CD4-positive, alpha-beta T cell treated with Interleukin-4 for 1 hour (primary cell): Measurements from ENCODE around the gene FCSK.

ENCODE experiments used
- DNase-seq, 2 donors: peaks; one replicate each; pipeline ENCODE4 v3.0.0-alpha.2; 2020 to 2022

FCSK gene

DNA sequence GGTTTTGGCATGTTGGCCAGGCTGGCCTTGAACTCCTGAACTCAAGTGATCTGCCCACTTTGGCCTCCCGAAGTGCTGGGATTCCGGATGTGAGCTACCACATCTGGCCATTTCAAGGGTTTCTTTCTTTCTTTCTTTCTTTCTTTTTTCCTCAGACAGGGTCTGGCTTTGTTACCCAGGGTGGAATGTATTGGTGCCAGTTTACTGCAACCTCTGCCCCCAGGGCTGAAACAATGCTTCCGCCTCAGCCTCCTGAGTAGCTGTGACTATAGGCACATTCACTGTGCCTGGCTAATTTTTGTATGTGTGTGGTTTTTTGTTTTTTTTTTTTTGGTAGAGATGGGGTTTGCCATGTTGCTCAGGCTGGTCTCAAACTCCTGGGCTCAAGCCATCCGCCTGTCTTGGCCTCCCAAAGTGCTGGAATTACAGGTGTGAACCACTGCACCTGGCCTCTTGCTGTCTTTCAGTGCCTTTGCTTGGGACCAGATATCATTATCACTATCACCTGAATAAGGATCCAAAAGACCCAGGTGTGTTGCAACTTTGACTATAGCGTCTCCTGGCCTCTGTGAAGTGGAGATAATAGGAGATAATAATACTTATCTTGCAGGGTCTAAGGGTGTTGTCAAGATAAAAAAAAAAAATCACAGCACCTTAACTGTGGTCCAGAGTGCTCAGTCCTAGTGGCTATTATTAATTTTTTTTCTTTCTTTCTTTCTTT is 3.2 kb downstream of the FCSK start:
- no peak for DNase-seq

DNA sequence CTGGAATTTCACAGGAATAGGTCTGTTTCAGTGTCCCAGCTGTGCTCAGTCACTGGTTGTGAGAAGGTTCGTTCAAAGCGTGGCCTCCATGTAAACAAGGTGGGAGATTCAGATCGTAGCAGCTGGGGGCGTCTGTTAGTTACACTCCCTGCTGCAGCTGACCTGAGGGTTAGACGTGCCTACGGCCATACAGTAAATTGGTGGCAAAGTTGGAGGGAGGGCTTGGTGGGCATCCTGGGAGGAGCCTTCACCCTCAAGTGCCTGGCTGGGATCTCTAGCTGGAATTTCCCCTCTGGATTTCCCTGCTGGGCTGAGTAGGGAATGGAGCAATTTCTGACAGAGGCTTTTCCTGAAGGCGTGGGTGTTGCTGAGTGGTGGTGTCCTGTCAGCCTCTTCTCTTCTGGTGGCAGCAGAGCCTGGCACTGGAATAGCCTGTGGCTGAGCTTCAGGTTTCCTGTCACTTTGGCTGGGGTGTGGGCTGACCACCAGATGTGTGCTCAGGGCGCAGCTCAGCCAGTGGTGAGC is 6.4 kb downstream of the FCSK start:
- no peak for DNase-seq

DNA sequence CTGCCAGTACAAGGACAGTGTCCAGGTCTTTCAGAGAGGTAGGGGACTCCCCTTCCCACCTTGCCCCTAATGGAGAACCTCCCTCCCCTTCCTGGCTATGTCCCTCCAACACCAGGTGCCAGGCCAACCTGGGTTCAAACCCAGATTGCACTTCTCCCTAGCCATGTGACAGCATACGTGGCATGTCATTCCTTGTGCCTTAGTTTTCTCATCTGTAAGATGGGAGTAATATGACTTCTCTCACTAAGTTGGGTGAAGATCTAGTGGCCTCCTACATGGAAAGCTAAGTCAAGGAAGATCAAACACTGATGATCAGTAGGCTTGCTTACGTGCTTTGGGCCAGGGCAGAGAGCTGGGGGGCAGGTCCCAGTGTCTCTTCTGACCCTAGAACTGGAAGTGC is 8.8 kb downstream of the FCSK start:
- no peak for DNase-seq

DNA sequence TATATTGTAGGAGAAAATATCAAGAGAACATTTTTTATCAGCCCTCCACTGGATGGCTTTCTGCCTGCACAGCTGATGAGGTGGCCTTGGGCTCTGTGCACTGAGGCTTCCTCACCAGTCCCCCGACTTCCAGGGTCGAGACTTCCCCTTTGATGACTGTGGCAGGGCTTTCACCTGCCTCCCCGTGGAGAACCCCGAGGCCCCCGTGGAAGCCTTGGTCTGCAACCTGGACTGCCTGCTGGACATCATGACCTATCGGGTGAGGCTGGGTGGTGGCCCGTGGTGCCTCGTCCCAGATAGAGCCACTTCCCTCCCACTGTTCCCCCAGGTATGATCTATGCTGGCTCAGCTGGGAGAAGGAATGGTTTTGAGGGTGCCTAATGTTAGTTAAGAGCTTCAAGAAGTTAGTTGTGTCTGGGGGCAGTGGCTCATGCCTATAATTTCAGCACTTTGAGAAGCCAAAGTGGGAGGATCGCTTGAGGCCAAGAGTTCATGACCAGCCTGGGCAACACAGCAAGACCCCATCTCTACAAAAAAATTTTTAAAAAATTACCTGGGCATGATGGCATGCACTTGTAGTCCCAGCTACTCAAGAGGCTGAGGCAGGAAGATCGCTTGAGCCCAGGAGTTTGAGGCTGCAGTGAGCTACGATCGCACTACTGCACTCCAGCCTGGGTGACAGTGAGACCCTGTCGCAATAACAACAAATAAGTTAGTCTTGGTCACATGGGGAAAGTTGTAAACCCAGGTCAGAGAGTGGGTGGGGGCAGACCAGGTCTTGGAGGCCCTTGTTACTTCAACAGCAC is 11.8 kb downstream of the FCSK start:
- DNase-seq: no peak

DNA sequence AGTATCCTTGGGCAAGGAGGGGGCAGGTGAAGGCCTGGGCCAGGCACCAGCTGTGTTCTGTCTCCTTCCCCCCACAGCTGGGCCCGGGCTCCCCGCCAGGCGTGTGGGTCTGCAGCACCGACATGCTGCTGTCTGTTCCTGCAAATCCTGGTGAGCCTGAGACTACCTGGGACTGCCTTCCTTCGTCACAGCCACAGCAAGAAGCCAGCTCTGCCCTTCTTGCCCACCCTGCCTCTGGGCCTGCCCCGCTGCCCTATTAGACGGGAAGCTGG is 12.3 kb downstream of the FCSK start:
- DNase-seq: no peak

DNA sequence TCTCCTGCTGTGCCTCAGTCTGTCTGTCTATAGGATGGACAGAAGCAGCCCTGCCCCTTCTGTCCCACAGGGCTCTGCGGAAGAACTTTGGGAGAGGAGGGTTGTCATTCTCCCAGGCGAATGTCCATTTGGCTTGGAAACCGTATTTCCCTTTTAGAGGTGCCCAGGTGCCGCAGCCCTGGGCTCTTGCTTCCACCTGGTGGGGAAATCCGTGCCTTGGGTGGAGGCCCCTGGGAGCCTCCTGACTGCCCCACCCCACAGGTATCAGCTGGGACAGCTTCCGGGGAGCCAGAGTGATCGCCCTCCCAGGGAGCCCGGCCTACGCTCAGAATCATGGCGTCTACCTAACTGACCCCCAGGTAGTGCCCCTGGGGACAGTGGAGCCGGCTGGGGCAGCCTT is 12.7 kb downstream of the FCSK start:
- no peak for DNase-seq

DNA sequence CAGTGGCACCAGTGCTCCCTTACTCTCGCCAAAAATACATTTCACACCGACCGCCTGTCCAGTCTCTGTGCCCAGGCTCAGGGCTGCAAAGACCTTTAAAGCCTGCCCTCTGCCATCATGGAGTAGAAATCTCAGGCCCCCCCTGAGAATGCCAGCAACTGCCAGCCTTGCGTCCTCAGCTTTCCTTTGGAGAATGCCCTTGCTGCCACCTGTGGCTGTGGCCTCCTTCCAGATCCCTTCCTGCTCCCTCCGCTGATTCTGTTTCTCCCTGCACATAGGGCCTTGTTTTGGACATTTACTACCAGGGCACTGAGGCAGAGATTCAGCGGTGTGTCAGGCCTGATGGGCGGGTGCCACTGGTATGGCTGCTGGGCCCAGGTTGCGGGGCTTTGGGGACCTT is 13.2 kb downstream of the FCSK start:
- DNase-seq: no peak

DNA sequence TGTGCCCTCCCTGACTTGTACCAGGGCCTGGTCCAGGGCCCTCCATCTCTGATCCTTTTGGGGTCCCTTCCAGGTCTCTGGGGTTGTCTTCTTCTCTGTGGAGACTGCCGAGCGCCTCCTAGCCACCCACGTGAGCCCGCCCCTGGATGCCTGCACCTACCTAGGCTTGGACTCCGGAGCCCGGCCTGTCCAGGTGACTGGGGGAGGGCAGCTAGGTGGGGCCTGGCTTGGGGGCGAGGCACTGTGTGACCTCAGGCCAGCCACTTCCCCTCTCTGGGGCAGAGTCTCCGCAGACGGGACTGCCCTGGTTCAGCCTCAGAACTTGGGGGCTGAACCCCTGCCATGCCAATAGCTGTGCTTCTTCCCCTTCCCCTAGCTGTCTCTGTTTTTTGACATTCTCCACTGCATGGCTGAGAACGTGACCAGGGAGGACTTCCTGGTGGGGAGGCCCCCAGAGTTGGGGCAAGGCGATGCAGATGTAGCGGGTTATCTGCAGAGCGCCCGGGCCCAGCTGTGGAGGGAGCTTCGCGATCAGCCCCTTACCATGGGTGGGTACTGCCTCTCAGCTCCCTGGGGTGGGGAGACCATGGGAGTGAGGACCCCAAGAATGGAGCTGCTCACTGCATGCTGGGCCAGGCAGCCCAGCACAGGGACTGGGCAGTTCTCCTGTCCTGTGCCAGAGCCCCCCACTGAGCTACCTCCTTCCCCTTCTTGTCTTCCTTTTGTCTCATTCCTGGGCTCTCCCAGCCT is 14.6 kb downstream of the FCSK start:
- no peak for DNase-seq

DNA sequence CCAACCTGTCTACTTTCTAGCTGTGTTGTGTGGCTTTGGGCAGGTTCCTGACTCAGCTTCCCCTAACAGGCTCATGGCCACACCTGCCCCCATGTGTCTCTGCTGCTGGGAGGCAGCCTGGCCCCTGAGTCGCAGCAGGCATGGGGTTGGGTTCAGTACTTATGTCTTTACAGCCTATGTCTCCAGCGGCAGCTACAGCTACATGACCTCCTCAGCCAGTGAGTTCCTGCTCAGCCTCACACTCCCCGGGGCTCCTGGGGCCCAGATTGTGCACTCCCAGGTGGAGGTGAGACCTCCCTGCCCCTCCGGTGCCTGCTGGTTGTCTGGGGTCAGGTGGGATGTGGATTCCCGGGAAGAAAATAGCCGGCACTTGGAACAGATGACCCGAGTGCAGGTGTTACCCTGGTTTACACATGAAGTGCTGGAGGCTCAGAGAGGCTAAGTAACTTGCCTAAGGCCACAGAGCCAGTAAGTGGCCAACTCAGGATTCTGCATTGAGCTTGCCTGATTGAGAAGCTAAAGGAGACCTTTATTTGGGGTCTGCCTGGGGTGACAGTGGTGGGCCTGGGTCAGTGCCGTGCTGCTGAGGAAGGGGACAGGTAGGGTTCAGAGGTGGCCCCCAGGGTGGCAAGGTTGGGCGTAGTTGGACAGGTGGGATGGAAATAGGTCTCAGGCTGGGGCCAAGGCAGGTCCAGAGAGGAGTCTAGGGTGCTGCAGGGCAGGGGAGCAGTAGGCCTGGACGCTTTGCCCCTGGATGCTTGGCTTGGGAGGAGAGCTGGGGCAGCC is 15.9 kb downstream of the FCSK start:
- DNase-seq: no peak

DNA sequence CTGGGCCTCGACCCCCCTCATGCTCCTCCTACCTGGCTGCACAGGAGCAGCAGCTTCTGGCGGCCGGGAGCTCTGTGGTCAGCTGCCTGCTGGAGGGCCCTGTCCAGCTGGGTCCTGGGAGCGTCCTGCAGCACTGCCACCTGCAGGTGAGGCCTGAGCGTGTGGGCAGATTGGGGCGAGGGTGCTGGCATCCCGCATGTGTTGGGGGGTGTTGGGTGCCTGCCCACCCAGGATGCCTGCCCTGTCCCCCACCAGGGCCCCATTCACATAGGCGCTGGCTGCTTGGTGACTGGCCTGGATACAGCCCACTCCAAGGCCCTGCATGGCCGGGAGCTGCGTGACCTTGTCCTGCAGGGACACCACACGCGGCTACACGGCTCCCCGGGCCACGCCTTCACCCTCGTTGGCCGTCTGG is 16.5 kb downstream of the FCSK start:
- no peak for DNase-seq

DNA sequence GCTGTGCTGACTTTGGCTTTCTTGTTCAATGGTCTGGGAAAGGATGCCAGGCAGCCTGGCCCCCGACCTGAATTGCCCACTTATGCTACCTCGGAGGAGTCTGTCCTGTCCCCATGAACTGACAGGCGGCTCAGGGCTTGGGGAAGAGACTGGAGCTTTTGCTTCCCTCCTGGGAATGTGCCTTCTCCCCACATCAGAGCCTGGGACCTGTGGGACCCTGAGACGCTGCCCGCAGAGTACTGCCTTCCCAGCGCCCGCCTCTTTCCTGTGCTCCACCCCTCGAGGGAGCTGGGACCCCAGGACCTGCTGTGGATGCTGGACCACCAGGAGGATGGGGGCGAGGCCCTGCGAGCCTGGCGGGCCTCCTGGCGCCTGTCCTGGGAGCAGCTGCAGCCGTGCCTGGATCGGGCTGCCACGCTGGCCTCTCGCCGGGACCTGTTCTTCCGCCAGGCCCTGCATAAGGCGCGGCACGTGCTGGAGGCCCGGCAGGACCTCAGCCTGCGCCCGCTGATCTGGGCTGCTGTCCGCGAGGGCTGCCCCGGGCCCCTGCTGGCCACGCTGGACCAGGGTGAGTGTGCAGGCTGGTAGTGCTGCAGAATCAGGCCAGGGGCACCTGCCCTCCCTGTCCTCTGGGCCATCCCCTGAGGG is 18.5 kb downstream of the FCSK start:
- DNase-seq: no peak

DNA sequence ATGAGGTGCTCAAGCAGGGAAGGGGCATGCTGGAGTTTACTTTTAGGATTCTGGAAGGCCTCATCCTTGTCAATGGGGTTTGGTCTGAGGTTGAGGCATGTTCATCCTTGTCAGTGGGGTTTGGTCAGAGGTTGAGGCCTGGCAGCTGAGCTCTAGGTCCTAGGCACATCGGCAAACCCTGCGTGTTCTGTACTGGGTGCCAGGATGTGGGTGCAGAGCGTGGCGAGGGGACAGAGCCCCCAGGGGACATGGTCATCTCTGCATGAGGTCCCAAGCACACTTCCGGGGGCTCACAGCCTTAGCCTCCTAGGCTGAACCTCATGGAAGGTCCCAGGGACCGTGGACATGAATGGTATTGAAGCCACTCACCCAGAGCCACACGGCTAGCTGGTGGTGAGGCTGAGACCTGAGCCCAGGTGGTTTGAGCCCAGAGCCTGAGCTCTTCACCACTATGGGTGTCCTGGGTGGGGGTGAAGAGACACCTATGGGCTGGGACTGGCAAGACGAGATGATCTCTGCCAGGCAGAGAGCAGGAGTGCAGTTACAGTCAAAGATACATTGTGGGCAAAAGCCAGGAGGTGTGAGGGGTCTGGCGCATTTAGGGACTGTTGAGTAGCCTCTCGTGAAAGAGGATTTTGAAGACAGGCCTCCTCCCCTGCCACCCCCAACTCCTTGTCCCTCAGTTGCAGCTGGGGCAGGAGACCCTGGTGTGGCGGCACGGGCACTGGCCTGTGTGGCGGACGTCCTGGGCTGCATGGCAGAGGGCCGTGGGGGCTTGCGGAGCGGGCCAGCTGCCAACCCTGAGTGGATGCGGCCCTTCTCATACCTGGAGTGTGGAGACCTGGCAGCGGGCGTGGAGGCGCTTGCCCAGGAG is 19.3 kb downstream of the FCSK start:
- no peak for DNase-seq

DNA sequence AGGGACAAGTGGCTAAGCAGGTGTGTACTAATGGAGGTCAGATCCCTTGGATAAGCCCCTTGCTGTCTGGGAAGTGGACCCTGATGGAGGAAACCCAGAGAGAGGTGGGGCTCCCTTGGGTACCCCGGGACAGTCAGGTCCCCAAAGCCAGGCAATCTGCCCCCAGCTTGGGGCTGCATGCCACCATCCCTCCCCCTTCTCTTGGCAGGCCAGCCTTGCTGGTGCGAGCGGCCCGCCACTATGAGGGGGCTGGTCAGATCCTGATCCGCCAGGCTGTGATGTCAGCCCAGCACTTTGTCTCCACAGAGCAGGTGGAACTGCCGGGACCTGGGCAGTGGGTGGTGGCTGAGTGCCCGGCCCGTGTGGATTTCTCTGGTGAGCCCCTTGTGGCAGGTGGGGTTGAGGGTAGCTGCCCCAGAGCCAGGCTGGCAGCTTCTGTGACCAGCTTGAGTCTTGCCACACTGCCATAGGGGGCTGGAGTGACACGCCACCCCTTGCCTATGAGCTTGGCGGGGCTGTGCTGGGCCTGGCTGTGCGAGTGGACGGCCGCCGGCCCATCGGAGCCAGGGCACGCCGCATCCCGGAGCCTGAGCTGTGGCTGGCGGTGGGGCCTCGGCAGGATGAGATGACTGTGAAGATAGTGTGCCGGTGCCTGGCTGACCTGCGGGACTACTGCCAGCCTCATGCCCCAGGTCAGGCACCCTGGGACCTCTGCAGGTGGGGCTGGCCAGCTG is 20.1 kb downstream of the FCSK start:
- DNase-seq: no peak

DNA sequence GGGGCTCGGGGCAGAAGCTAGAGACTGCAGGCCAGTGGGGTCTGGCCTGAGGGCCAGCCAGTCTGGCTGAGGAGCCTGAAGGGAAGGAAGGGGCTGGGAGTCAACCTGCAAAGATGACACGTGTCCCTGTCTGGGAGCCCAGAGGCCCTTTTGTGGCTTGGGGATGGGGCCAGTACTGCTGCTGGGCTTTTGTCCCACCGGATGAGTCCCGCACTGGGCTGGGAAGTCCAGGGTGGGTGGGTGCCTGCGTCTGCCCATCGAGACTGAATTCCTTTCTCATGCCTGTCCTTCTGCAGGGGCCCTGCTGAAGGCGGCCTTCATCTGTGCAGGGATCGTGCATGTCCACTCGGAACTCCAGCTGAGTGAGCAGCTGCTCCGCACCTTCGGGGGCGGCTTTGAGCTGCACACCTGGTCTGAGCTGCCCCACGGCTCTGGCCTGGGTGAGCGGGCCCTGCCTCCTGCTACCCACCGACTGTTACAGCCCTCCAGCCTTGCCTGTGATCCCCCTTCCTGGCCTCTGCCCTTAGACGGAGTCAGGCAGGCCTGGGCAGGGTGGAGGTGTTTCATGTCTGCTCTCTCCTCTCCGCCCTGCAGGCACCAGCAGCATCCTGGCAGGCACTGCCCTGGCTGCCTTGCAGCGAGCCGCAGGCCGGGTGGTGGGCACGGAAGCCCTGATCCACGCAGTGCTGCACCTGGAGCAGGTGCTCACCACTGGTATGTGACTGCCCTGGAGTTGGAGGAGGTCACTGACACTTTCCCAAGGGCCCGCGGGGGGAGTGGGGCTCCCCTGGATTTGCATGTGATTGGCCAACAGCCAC is 20.9 kb downstream of the FCSK start:
- DNase-seq: no peak

DNA sequence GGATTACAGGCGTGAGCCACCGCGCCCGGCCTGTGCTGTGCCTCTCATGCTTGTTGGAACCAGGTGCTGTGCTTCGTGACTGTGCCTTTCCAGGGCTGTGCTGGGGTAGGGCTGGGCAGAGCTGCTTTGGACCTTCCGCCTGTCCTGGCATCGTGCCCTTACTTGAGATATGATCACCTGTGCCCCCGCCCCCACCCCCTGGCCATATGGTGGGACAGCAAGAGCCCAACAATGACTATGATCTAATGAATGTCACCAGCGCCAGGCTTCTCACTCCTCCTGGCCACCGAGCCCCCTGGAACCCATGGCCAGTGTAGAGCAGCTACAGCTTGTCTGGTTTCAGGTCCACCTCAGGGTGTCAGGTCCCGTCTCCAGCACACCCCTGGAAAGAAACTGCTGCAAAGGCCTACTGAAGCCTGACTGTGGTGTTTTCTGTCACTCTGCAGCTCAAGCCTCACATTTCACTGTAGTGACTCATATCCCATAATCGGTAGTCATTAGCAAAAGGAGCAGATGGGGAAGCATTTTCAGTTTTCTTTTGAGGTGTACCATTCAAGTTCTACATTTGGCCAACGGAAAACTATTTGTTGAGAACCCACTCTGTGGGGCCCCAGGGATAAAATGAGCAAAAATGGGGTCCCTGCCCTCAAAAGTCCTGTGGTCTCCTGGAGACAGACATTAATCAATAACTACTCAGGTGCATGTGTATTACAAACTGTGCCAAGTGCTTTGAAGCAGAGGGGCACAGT is 22.1 kb downstream of the FCSK start:
- no peak for DNase-seq

DNA sequence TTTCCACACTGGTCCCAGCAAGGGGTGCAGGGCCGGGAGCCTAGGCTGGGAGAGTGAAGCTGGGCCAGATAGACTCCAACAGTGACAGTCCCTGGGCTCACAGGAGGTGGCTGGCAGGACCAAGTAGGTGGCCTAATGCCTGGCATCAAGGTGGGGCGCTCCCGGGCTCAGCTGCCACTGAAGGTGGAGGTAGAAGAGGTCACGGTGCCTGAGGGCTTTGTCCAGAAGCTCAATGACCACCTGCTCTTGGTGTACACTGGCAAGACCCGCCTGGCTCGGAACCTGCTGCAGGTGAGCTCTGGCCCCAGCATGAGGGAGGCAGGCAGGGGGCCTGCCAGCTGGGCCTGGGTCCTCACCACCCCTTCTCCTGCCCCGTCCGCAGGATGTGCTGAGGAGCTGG is 23.8 kb downstream of the FCSK start:
- no peak for DNase-seq

DNA sequence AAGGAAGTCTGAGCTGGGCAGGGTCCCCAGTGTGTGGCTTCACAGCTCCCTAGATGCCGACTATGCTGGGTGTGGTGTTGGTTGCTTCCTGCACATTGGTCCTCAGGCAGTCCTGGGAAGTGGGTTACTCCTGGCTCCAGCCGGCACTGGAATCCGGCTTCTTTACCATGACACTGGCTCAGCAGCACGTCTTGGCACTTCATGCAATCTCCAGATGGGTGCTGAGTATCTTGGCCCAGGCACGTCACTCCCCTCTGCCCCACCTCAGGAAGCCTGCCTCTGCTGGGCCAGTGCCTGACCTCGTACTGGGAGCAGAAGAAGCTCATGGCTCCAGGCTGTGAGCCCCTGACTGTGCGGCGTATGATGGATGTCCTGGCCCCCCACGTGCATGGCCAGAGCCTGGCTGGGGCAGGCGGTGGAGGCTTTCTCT is 24.5 kb downstream of the FCSK start:
- no peak for DNase-seq

DNA sequence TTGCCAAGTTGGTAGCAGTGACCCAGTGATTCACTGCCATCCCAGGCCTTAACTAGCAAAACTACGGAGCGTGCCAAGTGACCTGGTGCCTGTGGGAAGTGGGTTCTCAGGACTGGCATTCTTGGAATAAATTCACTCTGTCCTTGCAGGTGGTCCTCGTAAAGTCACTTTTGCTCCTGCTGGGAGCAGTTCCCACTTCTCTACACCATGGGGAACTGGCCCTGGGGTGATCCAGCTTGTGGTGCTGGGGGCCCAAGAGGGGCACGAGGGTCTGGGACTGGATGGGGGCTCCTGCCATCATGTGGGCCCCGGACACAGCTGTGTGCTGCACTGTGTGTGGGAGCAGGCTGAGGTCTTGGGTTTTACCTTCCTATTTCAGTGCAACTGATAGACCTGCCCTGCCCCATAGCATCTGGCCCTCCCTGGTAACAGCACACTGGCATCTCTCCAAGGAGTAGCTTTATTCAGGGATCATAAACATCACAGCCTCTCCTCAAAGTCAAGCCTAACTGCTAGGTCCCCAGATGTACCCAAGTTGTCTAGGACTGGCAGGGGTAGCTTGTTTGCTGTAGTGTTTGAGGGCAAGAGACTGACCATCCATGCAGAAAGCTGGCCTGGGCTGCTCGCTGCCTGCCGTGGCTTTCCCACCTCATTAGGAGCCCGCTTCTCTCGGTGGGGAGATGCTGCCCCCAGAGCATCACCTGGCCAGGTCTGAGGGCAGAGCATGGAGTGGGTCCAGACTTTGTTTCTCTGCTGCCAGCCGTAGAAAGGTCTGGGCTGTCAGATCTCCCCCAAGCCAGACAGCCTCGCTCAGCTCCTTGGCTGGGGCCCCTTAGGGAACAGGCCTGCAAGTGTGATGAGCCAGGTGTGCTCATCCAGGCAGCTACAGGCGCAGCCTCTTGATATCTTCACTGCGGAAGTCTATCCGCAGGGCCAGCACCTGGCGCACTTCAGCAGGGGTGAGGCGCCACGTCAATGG is 26.0 kb downstream of the FCSK start:
- DNase-seq: no peak
